Mesendoderm (in vitro differentiated cells): ENCODE measurements around the gene EHBP1.
A peak's percentile ranks its signal among the peaks of the same experiment; 100 is the strongest.

ENCODE experiments used
- DNase-seq: peaks from one replicate; pipeline ENCODE4 v3.0.0; 2013
- H2AK5ac ChIP-seq: 2 replicates; pipeline ENCODE4 v1.6.1; 2013; ENCODE audit warnings: low read length, inconsistent platforms
- H2BK120ac ChIP-seq: 2 replicates; pipeline ENCODE4 v1.6.1; 2013; ENCODE audit warnings: low read depth, mild to moderate bottlenecking, low read length, moderate library complexity, mixed read lengths
- H2BK15ac ChIP-seq: replicated peaks from 2 replicates; pipeline ENCODE4 v1.6.1; 2013; ENCODE audit warnings: low read depth, mild to moderate bottlenecking, moderate library complexity
- H2BK5ac ChIP-seq: 2 replicates; pipeline ENCODE4 v1.6.1; 2013; ENCODE audit warnings: low read length, inconsistent platforms
- H3K18ac ChIP-seq: 2 replicates; pipeline ENCODE4 v1.6.1; 2013; ENCODE audit warnings: mild to moderate bottlenecking, low read length, mixed read lengths
- H3K23ac ChIP-seq: one replicate; pipeline ENCODE4 v1.6.1; 2013; ENCODE audit warnings: low read length
- H3K27ac ChIP-seq: 2 replicates; pipeline ENCODE4 v1.5.1; 2013; ENCODE audit warnings: low read depth, mild to moderate bottlenecking, inconsistent platforms, low read length, moderate library complexity
- H3K27me3 ChIP-seq: 2 replicates; pipeline ENCODE4 v1.6.1; 2013; ENCODE audit warnings: low read length, control low read depth, mild to moderate bottlenecking, inconsistent platforms; ENCODE audit not compliant: insufficient read depth, poor library complexity
- H3K36me3 ChIP-seq: 2 replicates; pipeline ENCODE4 v1.6.1; 2013; ENCODE audit warnings: low read length, inconsistent platforms; ENCODE audit not compliant: control insufficient read depth, insufficient read depth
- H3K4ac ChIP-seq: one replicate; pipeline ENCODE4 v1.6.1; 2013; ENCODE audit warnings: low read depth, mild to moderate bottlenecking, low read length, moderate library complexity
- H3K4me1 ChIP-seq: 2 replicates; pipeline ENCODE4 v1.6.1; 2013; ENCODE audit warnings: low read depth, low read length, inconsistent platforms; ENCODE audit not compliant: control insufficient read depth
- H3K4me2 ChIP-seq: 2 replicates; pipeline ENCODE4 v1.6.1; 2013; ENCODE audit warnings: low read length
- H3K4me3 ChIP-seq: 2 replicates; pipeline ENCODE4 v1.5.1; 2013; ENCODE audit warnings: mild to moderate bottlenecking, low read length
- H3K56ac ChIP-seq: one replicate; pipeline ENCODE4 v1.6.1; 2013; ENCODE audit warnings: low read length
- H3K79me1 ChIP-seq: 2 replicates; pipeline ENCODE4 v1.6.1; 2013; ENCODE audit warnings: low read length, inconsistent platforms
- H3K79me2 ChIP-seq: 2 replicates; pipeline ENCODE4 v1.6.1; 2013; ENCODE audit warnings: mild to moderate bottlenecking, low read length; ENCODE audit not compliant: control insufficient read depth, insufficient read depth
- H3K9ac ChIP-seq: 2 replicates; pipeline ENCODE4 v1.6.1; 2013; ENCODE audit warnings: low read length, inconsistent platforms
- H4K5ac ChIP-seq: one replicate; pipeline ENCODE4 v1.6.1; 2013; ENCODE audit warnings: low read length
- H4K8ac ChIP-seq: one replicate; pipeline ENCODE4 v1.6.1; 2013; ENCODE audit warnings: low read depth, mild to moderate bottlenecking, control low read depth, low read length, moderate library complexity
- WGBS: extraction: QIAGEN DNeasy Blood & Tissue Kit; methylation state at CpG from one replicate; pipeline ENCODE4 v1.1.7; 2013; ENCODE audit warnings: low lambda C conversion rate, missing lambda C conversion rate; ENCODE audit not compliant: insufficient coverage; ENCODE audit errors: extremely low coverage; 5-methylcytosine and 5-hydroxymethylcytosine counted together

EHBP1 gene

DNA sequence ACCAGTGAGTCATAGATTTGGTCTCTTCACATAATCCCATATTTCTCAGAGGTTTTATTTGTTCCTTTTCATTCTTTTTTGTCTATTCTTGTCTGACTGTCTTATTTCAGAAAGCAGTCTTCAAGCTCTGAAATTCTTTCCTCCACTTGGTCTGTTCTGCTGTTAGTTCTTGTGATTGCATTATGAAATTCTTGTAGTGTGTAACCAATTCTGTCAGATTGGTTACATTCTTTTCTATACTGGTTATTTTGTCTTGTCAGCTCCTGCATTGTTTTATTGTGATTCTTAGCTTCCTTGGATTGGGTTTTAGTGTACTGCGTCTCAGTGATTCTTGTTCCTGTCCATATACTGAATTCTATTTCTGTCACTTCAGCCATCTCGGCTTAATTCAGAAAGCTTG lies 18.6 kb downstream of the EHBP1 start:
- Histone ChIP-seq H3K36me3 (no peaks in the 10 kb centered on the region), H3K4me1 (no peaks in the 10 kb centered on the region), H3K9ac (no peak overlapping the region), H3K4ac (no peak overlapping the region), H3K56ac (no peak overlapping the region), H3K23ac (no peak overlapping the region), H3K79me2 (peaks cover 16% of the 10 kb centered on the region), H2BK15ac (no peak overlapping the region), H3K4me2 (no peak overlapping the region), H4K5ac (no peak overlapping the region), H2BK120ac (no peak overlapping the region), H3K27ac (no peak overlapping the region), H2AK5ac (no peak overlapping the region), H2BK5ac (no peak overlapping the region), H3K18ac (no peak overlapping the region), H3K27me3 (no peaks in the 10 kb centered on the region), H4K8ac (no peak overlapping the region), H3K4me3 (no peak overlapping the region), H3K79me1 (peaks cover 15% of the 10 kb centered on the region)
- no CpG with 5 or more reads among the region's 2 CpGs for WGBS
- no peak for DNase-seq

DNA sequence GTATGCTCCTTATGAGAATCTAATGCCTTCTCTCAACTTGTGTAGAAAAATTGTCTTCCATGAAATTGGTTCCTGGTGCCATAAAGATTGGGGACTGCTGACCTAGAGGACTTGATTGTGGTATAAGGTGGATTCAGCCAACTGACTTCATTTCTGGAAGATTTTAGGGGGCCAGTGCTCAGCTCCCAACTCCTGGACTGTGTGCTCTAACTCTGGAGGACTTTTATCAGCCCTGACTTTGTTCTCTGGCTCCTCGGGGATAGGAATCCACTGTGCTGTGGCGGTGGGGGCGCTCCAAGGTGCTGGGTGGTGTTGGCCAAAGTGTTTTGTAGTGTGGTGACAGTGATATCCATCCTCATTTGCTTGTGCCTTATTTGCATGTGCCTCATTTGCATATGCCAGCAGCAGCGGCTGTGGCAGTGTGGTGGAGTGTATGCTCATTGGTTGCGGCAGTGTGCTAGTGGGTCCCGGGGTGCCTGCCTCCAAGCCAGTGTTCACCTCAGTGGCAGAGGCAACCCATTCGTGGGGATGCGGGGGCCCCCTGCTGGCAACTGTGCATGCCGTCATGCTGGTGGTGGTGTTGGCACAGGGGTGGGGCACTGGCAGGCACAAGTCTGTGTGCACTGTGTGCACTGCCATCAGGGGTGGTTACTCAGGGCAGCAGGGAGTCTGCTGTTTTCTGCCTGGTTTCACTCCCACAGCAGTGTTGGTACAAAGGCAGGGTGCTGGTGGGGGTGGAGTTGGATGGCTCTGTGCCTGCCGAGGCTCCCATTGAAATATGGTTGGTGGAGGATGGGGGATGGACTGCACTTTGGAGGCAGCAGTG lies 19.6 kb downstream of the EHBP1 start:
- no peak overlapping the region for H3K27ac ChIP-seq
- no peak overlapping the region for H3K18ac ChIP-seq
- no CpG with 5 or more reads among the region's 10 CpGs for WGBS
- no peak overlapping the region for H3K23ac ChIP-seq
- H3K56ac ChIP-seq: no peak overlapping the region
- H2AK5ac ChIP-seq: no peak overlapping the region
- peaks cover 14% of the 10 kb centered on the region for H3K79me2 ChIP-seq
- H3K79me1 ChIP-seq: peaks cover 11% of the 10 kb centered on the region
- H3K4me3 ChIP-seq: no peak overlapping the region
- H2BK5ac ChIP-seq: no peak overlapping the region
- H3K4me1 ChIP-seq: no peaks in the 10 kb centered on the region
- H2BK15ac ChIP-seq: no peak overlapping the region
- H3K36me3 ChIP-seq: no peaks in the 10 kb centered on the region
- no peak overlapping the region for H4K5ac ChIP-seq
- H4K8ac ChIP-seq: no peak overlapping the region
- H3K27me3 ChIP-seq: no peaks in the 10 kb centered on the region
- H2BK120ac ChIP-seq: no peak overlapping the region
- DNase-seq: peak; percentile 55
- H3K4ac ChIP-seq: no peak overlapping the region
- no peak overlapping the region for H3K9ac ChIP-seq
- no peak overlapping the region for H3K4me2 ChIP-seq

DNA sequence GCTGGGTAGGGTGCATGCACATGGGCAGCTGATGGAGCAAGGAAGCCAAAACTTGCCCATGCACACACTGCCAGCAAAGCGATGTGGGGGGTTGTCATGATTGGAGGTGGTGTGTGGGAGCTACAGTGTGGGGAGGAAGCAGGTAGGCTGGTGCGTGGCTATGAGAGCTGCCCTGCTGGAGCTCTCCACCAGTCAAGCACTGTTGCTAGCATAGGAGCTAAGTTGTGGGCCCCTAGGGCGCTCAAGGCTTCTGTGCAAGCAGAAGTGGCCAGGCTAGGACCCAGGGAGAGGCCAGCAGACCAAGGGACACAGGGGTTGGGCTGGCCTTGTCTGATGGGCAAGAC lies 20.2 kb downstream of the EHBP1 start:
- H3K4me3 ChIP-seq: no peak overlapping the region
- no peak overlapping the region for H4K8ac ChIP-seq
- H3K18ac ChIP-seq: no peak overlapping the region
- no peak overlapping the region for H3K4ac ChIP-seq
- no peak overlapping the region for H2AK5ac ChIP-seq
- no peak overlapping the region for H2BK120ac ChIP-seq
- no peaks in the 10 kb centered on the region for H3K36me3 ChIP-seq
- H3K4me2 ChIP-seq: no peak overlapping the region
- no peaks in the 10 kb centered on the region for H3K27me3 ChIP-seq
- DNase-seq: no peak
- peaks cover 14% of the 10 kb centered on the region for H3K79me2 ChIP-seq
- no peak overlapping the region for H3K9ac ChIP-seq
- H3K27ac ChIP-seq: no peak overlapping the region
- no peak overlapping the region for H4K5ac ChIP-seq
- no peak overlapping the region for H2BK15ac ChIP-seq
- no peak overlapping the region for H3K56ac ChIP-seq
- peaks cover 11% of the 10 kb centered on the region for H3K79me1 ChIP-seq
- no CpG with 5 or more reads among the region's 3 CpGs for WGBS
- no peaks in the 10 kb centered on the region for H3K4me1 ChIP-seq
- H2BK5ac ChIP-seq: no peak overlapping the region
- no peak overlapping the region for H3K23ac ChIP-seq

GRCh38 chr2:62727259-62727867 lies 21.9 kb downstream of the EHBP1 start:
- no peak overlapping the region for H3K23ac ChIP-seq
- DNase-seq: no peak
- no peak overlapping the region for H3K4me3 ChIP-seq
- no CpG with 5 or more reads among the region's 2 CpGs for WGBS
- no peak overlapping the region for H2BK120ac ChIP-seq
- no peak overlapping the region for H3K4ac ChIP-seq
- H2AK5ac ChIP-seq: no peak overlapping the region
- H4K8ac ChIP-seq: no peak overlapping the region
- no peak overlapping the region for H3K9ac ChIP-seq
- peaks cover 11% of the 10 kb centered on the region for H3K79me1 ChIP-seq
- no peak overlapping the region for H3K56ac ChIP-seq
- H3K36me3 ChIP-seq: no peaks in the 10 kb centered on the region
- no peak overlapping the region for H3K27ac ChIP-seq
- no peak overlapping the region for H2BK5ac ChIP-seq
- H2BK15ac ChIP-seq: no peak overlapping the region
- no peaks in the 10 kb centered on the region for H3K27me3 ChIP-seq
- no peaks in the 10 kb centered on the region for H3K4me1 ChIP-seq
- H3K79me2 ChIP-seq: peaks cover 14% of the 10 kb centered on the region
- H4K5ac ChIP-seq: no peak overlapping the region
- no peak overlapping the region for H3K4me2 ChIP-seq
- no peak overlapping the region for H3K18ac ChIP-seq

DNA sequence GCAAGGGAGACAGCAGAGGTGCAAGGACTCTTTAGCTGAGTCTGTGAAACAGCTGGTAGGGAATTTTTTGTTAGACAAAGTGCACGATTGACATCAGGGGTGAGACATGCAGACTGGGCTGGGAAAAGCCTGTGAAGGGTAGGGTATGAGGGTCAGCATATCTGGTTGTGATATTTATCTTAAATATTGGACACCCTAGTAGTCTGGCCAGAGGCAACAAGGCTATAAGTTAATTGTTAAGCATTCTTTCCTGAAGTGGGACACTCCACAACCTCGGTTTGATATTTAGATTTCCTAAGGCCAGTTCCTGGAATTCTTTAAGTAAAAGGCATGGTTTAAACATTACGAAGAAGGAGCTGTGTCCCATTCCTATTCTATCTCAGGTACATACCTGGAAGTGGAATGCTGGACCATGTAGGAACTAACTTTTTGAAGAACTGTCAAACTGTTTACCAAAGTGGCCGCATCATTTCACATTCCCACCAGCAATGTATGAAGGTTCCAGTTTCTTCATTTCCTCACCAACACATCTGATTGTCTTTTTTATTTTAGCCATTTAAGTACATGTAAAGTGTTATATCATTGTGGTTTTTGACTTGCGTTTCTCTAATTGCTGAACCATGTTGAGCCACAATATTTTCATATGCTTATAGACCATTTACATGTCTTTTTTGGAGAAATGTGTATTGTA lies 22.5 kb downstream of the EHBP1 start:
- no peak overlapping the region for H3K27ac ChIP-seq
- peaks cover 12% of the 10 kb centered on the region for H3K79me2 ChIP-seq
- no peaks in the 10 kb centered on the region for H3K36me3 ChIP-seq
- H3K27me3 ChIP-seq: no peaks in the 10 kb centered on the region
- H2BK15ac ChIP-seq: no peak overlapping the region
- no peak overlapping the region for H3K56ac ChIP-seq
- H3K4ac ChIP-seq: no peak overlapping the region
- no peak overlapping the region for H3K4me3 ChIP-seq
- H2AK5ac ChIP-seq: no peak overlapping the region
- H3K9ac ChIP-seq: no peak overlapping the region
- H3K18ac ChIP-seq: no peak overlapping the region
- no peak overlapping the region for H3K4me2 ChIP-seq
- peaks cover 11% of the 10 kb centered on the region for H3K79me1 ChIP-seq
- no peak overlapping the region for H4K8ac ChIP-seq
- WGBS: no CpG with 5 or more reads among the region's 5 CpGs
- no peak for DNase-seq
- H3K23ac ChIP-seq: no peak overlapping the region
- H3K4me1 ChIP-seq: no peaks in the 10 kb centered on the region
- no peak overlapping the region for H4K5ac ChIP-seq
- no peak overlapping the region for H2BK5ac ChIP-seq
- H2BK120ac ChIP-seq: no peak overlapping the region
